NT2/D1 (cell line): ENCODE measurements around the gene SEMA3A.

ENCODE experiments used
- SUZ12 ChIP-seq: IDR thresholded peaks from 2 replicates; pipeline ENCODE4 v1.6.1; 2011; ENCODE audit not compliant: insufficient read length, insufficient read depth; ENCODE audit errors: extremely low read depth
- YY1 ChIP-seq: IDR thresholded peaks from 2 replicates; pipeline ENCODE4 v1.6.1; 2011; ENCODE audit not compliant: insufficient read length, insufficient read depth
- ZNF274 ChIP-seq: IDR thresholded peaks from 2 replicates; pipeline ENCODE4 v1.6.1; 2011; ENCODE audit warnings: mild to moderate bottlenecking, low read depth, low read length

DNA sequence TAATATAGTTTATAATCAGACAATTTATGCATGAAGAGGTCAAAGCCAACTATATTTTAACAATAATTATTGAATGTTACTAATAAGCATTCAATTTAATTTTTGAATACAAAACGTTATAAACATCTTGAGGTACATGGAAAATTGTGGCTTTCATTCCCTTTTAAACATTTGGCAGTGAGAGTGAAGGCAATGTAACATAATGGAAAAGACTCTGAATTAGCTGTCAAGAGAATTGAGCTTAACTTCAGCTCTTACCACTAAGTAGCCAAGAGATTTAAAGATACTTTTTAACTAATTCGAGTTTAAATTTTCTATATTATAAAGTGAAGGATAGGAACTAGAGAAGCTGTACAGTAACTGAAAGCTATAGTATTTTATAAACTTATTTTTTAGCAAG lies 98.6 kb downstream of the SEMA3A start:
- TF ChIP-seq YY1 (no peak), SUZ12 (no peak), ZNF274 (no peak)
